H9 (cell line): Measurements from ENCODE around the gene CACNA1G. TPM values are rescaled to one million over a fixed set of nuclear protein-coding genes. Genes with fewer than 3 reads are reported as not detected.

Experiments
- DNase-seq: peaks from one replicate; pipeline ENCODE4 v3.0.0-alpha.2; 2017
- H2AFZ ChIP-seq: one replicate; pipeline ENCODE4 v1.6.1; 2013; ENCODE audit warnings: mild to moderate bottlenecking, low read length, control low read depth, moderate library complexity
- H2AK5ac ChIP-seq: 2 replicates; pipeline ENCODE4 v1.6.1; 2013; ENCODE audit warnings: low read length, control low read depth, mixed read lengths; ENCODE audit not compliant: insufficient read length
- H2BK120ac ChIP-seq: one replicate; pipeline ENCODE4 v1.6.1; 2013; ENCODE audit warnings: low read depth, mild to moderate bottlenecking, low read length, control low read depth, inconsistent platforms; ENCODE audit not compliant: poor library complexity, severe bottlenecking
- H2BK12ac ChIP-seq: 2 replicates; pipeline ENCODE4 v1.6.1; 2013; ENCODE audit warnings: low read length, control low read depth, mixed read lengths, low read depth; ENCODE audit not compliant: insufficient read length
- H2BK15ac ChIP-seq: 2 replicates; pipeline ENCODE4 v1.6.1; 2013; ENCODE audit warnings: low read depth, low read length, control low read depth
- H2BK20ac ChIP-seq: one replicate; pipeline ENCODE4 v1.6.1; 2013; ENCODE audit warnings: low read depth, mild to moderate bottlenecking, low read length, control low read depth, inconsistent platforms; ENCODE audit not compliant: poor library complexity, severe bottlenecking
- H2BK5ac ChIP-seq: 2 replicates; pipeline ENCODE4 v1.6.1; 2013; ENCODE audit warnings: low read length, control low read depth, mixed read lengths; ENCODE audit not compliant: insufficient read length
- H3K14ac ChIP-seq: 2 replicates; pipeline ENCODE4 v1.6.1; 2013; ENCODE audit warnings: low read length, control low read depth; ENCODE audit not compliant: insufficient read depth
- H3K18ac ChIP-seq: 2 replicates; pipeline ENCODE4 v1.6.1; 2013; ENCODE audit warnings: low read depth, mild to moderate bottlenecking, mixed read lengths, low read length, control low read depth; ENCODE audit not compliant: insufficient read length
- H3K23ac ChIP-seq: 2 replicates; pipeline ENCODE4 v1.6.1; 2013; ENCODE audit warnings: low read length, control low read depth, mixed read lengths, low read depth; ENCODE audit not compliant: insufficient read length
- H3K23me2 ChIP-seq: 2 replicates; pipeline ENCODE4 v1.6.1; 2013; ENCODE audit warnings: low read depth, mild to moderate bottlenecking, mixed read lengths, low read length, control low read depth; ENCODE audit not compliant: insufficient read length, poor library complexity, severe bottlenecking
- H3K27ac ChIP-seq: 2 replicates; pipeline ENCODE4 v1.5.1; 2013; ENCODE audit warnings: low read length, control low read depth, mixed read lengths, low read depth; ENCODE audit not compliant: insufficient read length
- H3K27me3 ChIP-seq: 2 replicates; pipeline ENCODE4 v1.6.1; 2013; ENCODE audit warnings: low read length, control low read depth, inconsistent platforms; ENCODE audit not compliant: insufficient read depth
- H3K4ac ChIP-seq: 2 replicates; pipeline ENCODE4 v1.6.1; 2013; ENCODE audit warnings: low read depth, mild to moderate bottlenecking, control low read depth, inconsistent platforms, low read length, moderate library complexity
- H3K4me1 ChIP-seq: 2 replicates; pipeline ENCODE4 v1.6.1; 2013; ENCODE audit warnings: low read length, control low read depth, inconsistent platforms; ENCODE audit not compliant: insufficient read depth
- H3K4me2 ChIP-seq: 2 replicates; pipeline ENCODE4 v1.6.1; 2013; ENCODE audit warnings: low read length, control low read depth, mixed read lengths; ENCODE audit not compliant: insufficient read length, insufficient read depth
- H3K56ac ChIP-seq: 2 replicates; pipeline ENCODE4 v1.6.1; 2013; ENCODE audit warnings: low read depth, mild to moderate bottlenecking, mixed read lengths, low read length, control low read depth; ENCODE audit not compliant: insufficient read length
- H3K79me1 ChIP-seq: 2 replicates; pipeline ENCODE4 v1.6.1; 2013; ENCODE audit warnings: low read depth, mild to moderate bottlenecking, moderate library complexity, low read length, control low read depth, inconsistent platforms; ENCODE audit not compliant: insufficient read depth, poor library complexity, severe bottlenecking
- H3K79me2 ChIP-seq: 2 replicates; pipeline ENCODE4 v1.6.1; 2013; ENCODE audit warnings: low read length, control low read depth, inconsistent platforms; ENCODE audit not compliant: insufficient read depth
- H3K9ac ChIP-seq: 2 replicates; pipeline ENCODE4 v1.6.1; 2013; ENCODE audit warnings: low read length, control low read depth, mixed read lengths; ENCODE audit not compliant: insufficient read length; ENCODE audit errors: extremely low read depth
- H3K9me3 ChIP-seq: one replicate; pipeline ENCODE4 v1.6.1; 2013; ENCODE audit warnings: low read depth, low read length, inconsistent platforms; ENCODE audit not compliant: control insufficient read depth
- H3T11ph ChIP-seq: one replicate; pipeline ENCODE4 v1.6.1; 2013; ENCODE audit warnings: mild to moderate bottlenecking, low read length, control low read depth, inconsistent platforms
- H4K20me1 ChIP-seq: one replicate; pipeline ENCODE4 v1.6.1; 2013; ENCODE audit not compliant: control insufficient read depth, insufficient read length, insufficient read depth
- H4K5ac ChIP-seq: 2 replicates; pipeline ENCODE4 v1.6.1; 2013; ENCODE audit warnings: low read depth, mild to moderate bottlenecking, mixed read lengths, low read length, control low read depth; ENCODE audit not compliant: insufficient read length
- H4K8ac ChIP-seq: replicated peaks from 2 replicates; pipeline ENCODE4 v1.6.1; 2013; ENCODE audit warnings: low read length, control low read depth, mixed read lengths, low read depth; ENCODE audit not compliant: insufficient read length
- H4K91ac ChIP-seq: 2 replicates; pipeline ENCODE4 v1.6.1; 2013; ENCODE audit warnings: low read depth, mild to moderate bottlenecking, moderate library complexity, mixed read lengths, low read length, control low read depth; ENCODE audit not compliant: insufficient read length
- H3K27ac Mint-ChIP-seq, 3 experiments: 2 replicates in 2 of 3; 3 replicates in 1 of 3; pipeline ENCODE4 v1.8.0; 2020 to 2021; ENCODE audit warnings: mixed read lengths in 3 of 3, mild to moderate bottlenecking in 1 of 3, moderate library complexity in 1 of 3
- H3K27me3 Mint-ChIP-seq: 2 replicates; pipeline ENCODE4 v1.8.0; 2021; ENCODE audit warnings: low read depth, mild to moderate bottlenecking, moderate library complexity, mixed read lengths
- H3K36me3 Mint-ChIP-seq, 3 experiments: 2 replicates in 2 of 3; 3 replicates in 1 of 3; pipeline ENCODE4 v1.8.0; 2020 to 2021; ENCODE audit warnings: low read depth in 3 of 3, mixed read lengths in 3 of 3; ENCODE audit not compliant: insufficient read depth in 1 of 3
- H3K4me1 Mint-ChIP-seq, 2 experiments: 2 replicates each; pipeline ENCODE4 v1.8.0; 2020; ENCODE audit warnings: mixed read lengths in 2 of 2
- H3K4me3 Mint-ChIP-seq, 2 experiments: 2 replicates in 1 of 2; 3 replicates in 1 of 2; pipeline ENCODE4 v1.8.0; 2020 to 2021; ENCODE audit warnings: mild to moderate bottlenecking in 2 of 2, mixed read lengths in 2 of 2, moderate library complexity in 1 of 2
- H3K9me3 Mint-ChIP-seq, 2 experiments: 2 replicates in 1 of 2; 3 replicates in 1 of 2; pipeline ENCODE4 v1.8.0; 2020; ENCODE audit warnings: mild to moderate bottlenecking in 2 of 2, mixed read lengths in 2 of 2, moderate library complexity in 1 of 2
- CTCF ChIP-seq: fragments of 200-600 bp; sonication (generic); conservative IDR thresholded peaks from 3 replicates; pipeline ENCODE4 v1.8.0; 2021; ENCODE audit warnings: antibody characterized with exemption, mild to moderate bottlenecking
- WGBS: extraction: QIAGEN DNeasy Blood & Tissue Kit; methylation state at CpG from one replicate; pipeline ENCODE4 v1.1.7; 2013; ENCODE audit warnings: missing lambda C conversion rate, low lambda C conversion rate, mixed read lengths; ENCODE audit not compliant: insufficient read length; ENCODE audit errors: extremely low coverage; 5-methylcytosine and 5-hydroxymethylcytosine counted together
- total RNA-seq: library from RNA; stranded (reverse); gene quantifications from 2 replicates; pipeline ENCODE4 v1.2.1, GENCODE V29; 2021

The CACNA1G gene
- total RNA-seq, 1 experiment from 2014 or later: 1.5 TPM

- Mint-ChIP-seq H3K4me3 (no peak overlapping the region), H3K4me1 (peaks cover 31 to 34% of the 10 kb centered on the region in 2 experiments), H3K27me3 (peaks cover 34% of the 10 kb centered on the region), H3K27ac (no peak overlapping the region), H3K36me3 (no peaks in the 10 kb centered on the region), H3K9me3 (no peaks in the 10 kb centered on the region)
- H2BK120ac ChIP-seq: no peak overlapping the region
- no peak overlapping the region for H2BK12ac ChIP-seq
- peaks cover 2% of the 10 kb centered on the region; the same call in 1 of the 2 replicates for H3K4me1 ChIP-seq
- no peaks in the 10 kb centered on the region for H4K20me1 ChIP-seq
- no peak for DNase-seq
- no peak overlapping the region for H2AK5ac ChIP-seq
- no peaks in the 10 kb centered on the region for H3K79me1 ChIP-seq
- H3K14ac ChIP-seq: no peak overlapping the region
- no peak overlapping the region for H4K5ac ChIP-seq
- no peak overlapping the region for H2BK20ac ChIP-seq
- H2BK15ac ChIP-seq: no peak overlapping the region
- no peak overlapping the region for H4K91ac ChIP-seq
- no peak overlapping the region for H2AFZ ChIP-seq
- H4K8ac ChIP-seq: no peak overlapping the region
- H3K4ac ChIP-seq: no peak overlapping the region
- H3K27me3 ChIP-seq: no peaks in the 10 kb centered on the region; the same call in 1 of the 2 replicates
- H3K79me2 ChIP-seq: no peaks in the 10 kb centered on the region
- no peak overlapping the region for H3K4me2 ChIP-seq
- no peaks in the 10 kb centered on the region for H3K9me3 ChIP-seq
- H3K18ac ChIP-seq: no peak overlapping the region
- no peak overlapping the region for H3T11ph ChIP-seq
- H3K27ac ChIP-seq: no peak overlapping the region
- H3K56ac ChIP-seq: no peak overlapping the region
- no peak overlapping the region for H3K23ac ChIP-seq
- H2BK5ac ChIP-seq: no peak overlapping the region
- no peak overlapping the region for H3K9ac ChIP-seq
- peaks cover 8% of the 10 kb centered on the region for H3K23me2 ChIP-seq
- TF ChIP-seq CTCF: no peak
- no CpG with 5 or more reads among the region's 7 CpGs for WGBS
Observed at GRCh38 chr17:50544516-50544915, 16.0 kb upstream of the CACNA1G start.
